GM12872 (cell line): ENCODE data around the gene AK8.

Experiments used
- CTCF ChIP-seq: IDR thresholded peaks from 3 replicates; pipeline ENCODE4 v1.5.1; 2011; ENCODE audit warnings: low read depth, mild to moderate bottlenecking, low read length, moderate library complexity; ENCODE audit not compliant: insufficient read depth

AK8 gene

DNA sequence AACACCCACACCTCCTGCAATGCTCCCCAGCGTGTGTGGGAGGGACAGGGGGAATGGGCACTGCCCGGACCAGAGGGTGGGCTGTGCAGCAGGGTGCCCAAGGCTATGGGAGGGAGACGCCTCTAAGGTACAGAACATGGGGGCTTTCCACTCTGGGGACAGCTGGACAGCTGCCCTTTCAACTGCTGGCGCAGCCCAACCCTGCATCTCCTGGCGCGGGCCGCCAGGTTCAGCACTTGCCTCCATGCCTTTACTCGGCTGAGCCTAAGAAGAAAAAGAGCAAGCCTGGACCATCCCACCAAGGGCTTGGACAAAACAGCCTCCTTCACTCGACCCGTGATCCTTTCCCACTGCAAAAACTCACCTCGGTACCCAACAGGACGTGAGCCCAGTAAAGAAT, 15.0 kb downstream of the AK8 start:
- no peak for TF ChIP-seq CTCF

GRCh38 chr9:132862533-132862932, 15.6 kb downstream of the AK8 start:
- TF ChIP-seq CTCF: no peak

DNA sequence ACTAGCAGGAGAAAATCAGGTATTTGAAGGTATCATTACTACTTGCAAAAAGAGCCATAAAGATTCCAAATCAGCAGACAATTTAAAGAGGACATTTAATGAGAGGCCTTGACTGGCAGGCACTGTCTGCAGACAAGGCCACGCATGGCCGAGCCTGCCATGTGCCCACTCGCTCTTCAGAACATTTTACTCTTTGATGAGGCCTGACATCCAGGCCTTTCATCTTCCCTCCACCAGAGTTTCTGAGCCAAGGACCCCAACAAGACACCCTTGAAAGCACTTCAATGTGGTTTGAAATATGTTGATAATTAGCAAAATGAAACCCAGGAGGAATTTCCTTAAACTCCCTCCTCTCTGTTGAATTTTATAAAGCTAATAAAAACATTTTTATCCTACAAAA, 16.4 kb downstream of the AK8 start:
- TF ChIP-seq CTCF: no peak

DNA sequence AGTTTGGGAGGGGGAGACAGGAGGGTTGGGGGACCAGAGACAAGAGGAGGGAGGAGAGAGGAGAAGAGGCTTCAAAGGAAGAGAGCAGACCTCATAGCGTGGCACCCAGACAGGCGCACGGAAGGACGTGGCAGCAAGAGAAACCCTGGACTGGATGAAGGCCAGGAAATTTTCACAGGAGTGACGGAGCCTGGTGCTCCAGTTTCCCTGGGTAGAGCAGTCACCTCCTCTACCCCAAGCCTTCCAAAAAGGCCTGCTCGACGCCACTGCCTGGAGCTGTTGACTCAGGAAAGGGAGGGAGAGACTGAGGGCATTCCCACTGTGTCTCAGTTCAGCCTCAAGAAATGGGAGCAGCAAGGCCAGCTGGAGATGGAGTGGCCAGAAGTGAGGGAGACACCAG, 19.3 kb downstream of the AK8 start:
- no peak for TF ChIP-seq CTCF

- no peak for TF ChIP-seq CTCF
Measured at GRCh38 chr9:132857616-132858342, 20.3 kb downstream of the AK8 start.

DNA sequence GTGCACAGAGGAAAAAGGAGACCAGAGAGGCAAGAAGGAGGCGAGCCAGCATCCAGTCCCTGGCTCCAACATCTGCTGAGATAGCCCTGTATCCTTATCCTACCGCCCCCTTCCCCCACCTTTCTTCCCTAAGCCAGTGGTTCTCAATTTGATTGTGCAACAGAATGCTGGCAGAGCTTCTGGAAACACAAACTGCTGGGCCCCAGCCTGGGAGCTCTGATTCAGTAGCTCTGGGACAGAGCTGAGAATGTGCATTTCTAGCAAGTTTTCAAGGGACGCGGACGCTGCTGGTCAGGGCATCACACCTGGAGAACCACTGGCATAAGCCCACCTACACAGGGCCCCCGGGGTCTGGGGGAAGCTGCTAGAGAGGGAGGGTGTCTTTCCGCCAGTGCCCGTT, 21.1 kb downstream of the AK8 start:
- TF ChIP-seq CTCF: no peak

DNA sequence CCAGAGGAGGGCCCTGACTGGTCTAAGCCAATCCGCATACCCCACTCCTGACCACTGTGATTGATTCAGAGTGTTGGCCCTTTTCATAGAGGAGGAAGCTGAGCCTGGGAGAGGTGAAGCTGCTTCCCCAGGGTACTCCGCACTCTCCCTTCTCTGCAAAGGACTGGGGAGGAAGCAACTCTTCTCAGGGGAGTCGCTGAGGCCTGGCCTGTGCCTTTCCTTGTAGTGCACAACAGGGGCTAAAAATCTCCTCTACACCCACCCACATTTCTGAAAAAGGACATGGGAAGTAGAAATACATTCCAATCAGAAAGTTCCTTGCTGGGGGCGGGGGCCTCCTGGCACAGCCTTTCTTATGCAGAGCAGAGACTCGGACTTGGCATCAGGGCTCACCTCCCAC, 22.2 kb downstream of the AK8 start:
- TF ChIP-seq CTCF: no peak
